Measurements from ENCODE around the gene EML5. TPM values are rescaled to one million over a fixed set of nuclear protein-coding genes. Genes with fewer than 3 reads are reported as not detected.

EML5 gene
- total RNA-seq, 1 experiment from 2014 or later = 0.66 TPM

DNA sequence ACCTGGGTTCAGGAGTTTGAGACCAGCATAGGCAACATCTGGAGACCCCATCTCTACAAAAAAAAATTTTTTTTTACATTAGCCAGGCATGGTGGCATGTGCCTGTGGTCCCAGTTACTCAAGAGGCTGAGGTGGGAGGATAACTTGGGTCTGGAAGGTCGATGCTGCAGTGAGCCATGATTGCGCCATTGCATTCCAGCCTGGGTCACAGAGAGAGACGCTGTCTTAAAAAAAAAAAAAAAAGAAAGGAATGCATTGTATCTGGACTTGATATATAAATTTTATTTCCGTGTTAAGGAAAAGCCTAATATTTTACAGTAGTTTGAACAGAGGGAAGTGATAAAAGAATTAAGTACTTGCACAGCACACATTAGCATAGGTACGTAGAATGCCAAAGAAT is 132.7 kb downstream of the EML5 start:
- ChIA-PET POLR2A (ENCODE audit: unreplicated experiment) (no interaction called here), CTCF (no interaction called here)
- ATAC-seq (no peak), DNase-seq (no peak)
- Histone ChIP-seq H3K4me3 (ENCODE audit: low read length) (no peak overlapping the region), H3K27me3 (ENCODE audit: low read length) (no peaks in the 10 kb centered on the region), H3K9me2 (replicated peaks; ENCODE audit: low read length) (no peaks in the 10 kb centered on the region), H3K27ac (ENCODE audit: low read length) (no peak overlapping the region), H3K9me3 (ENCODE audit: low read length) (no peaks in the 10 kb centered on the region), H3K36me3 (ENCODE audit: low read depth, low read length) (no peaks in the 10 kb centered on the region), H3K4me2 (ENCODE audit: low read length) (no peak overlapping the region), H2AFZ (ENCODE audit: low read length) (no peak overlapping the region), H3F3A (ENCODE audit: low read length, unreplicated experiment) (no peaks in the 10 kb centered on the region), H3K9ac (ENCODE audit: low read length) (no peak overlapping the region), H3K79me2 (ENCODE audit: low read length) (no peaks in the 10 kb centered on the region), H3K4me1 (ENCODE audit: insufficient read depth, low read length) (no peaks in the 10 kb centered on the region), H4K20me1 (ENCODE audit: low read length) (no peaks in the 10 kb centered on the region)
- no peak for TF ChIP-seq EZH2phosphoT487 (IDR thresholded peaks at IDR 0.05; ENCODE audit: borderline replicate concordance, low read length)
- no peak for TF ChIP-seq EZH2 (IDR thresholded peaks at IDR 0.05; ENCODE audit: low read length, unreplicated experiment)
- no TSS peak for BruUV-seq (replicated peaks)
- intact Hi-C loops (cut with micrococcal nuclease) = no loop called here

DNA sequence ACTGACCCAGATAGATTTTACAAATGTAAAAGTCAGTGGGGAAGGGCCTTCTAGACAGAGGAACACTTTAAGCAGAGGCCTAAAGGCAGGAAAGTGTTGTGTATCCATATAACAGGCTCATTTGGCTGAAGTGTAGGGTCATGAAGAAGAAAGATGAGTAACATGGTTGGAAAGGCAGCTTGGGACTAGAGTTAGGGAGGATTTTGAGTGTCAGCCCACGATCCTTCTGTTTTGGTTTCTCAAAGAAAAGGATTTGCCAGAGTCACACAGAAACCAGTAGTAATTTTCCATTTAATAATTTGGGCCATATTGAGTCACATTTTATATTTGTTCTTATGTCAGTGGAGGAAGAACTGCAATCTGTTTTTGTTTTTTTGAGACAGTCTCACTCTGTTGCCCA is 153.5 kb downstream of the EML5 start:
- H3K27ac ChIP-seq (ENCODE audit: low read length) = no peak overlapping the region
- H3K27me3 ChIP-seq (ENCODE audit: low read length) = no peaks in the 10 kb centered on the region
- ATAC-seq = no peak
- ChIA-PET POLR2A (ENCODE audit: unreplicated experiment) (no interaction called here), CTCF (no interaction called here)
- DNase-seq = no peak
- no peaks in the 10 kb centered on the region for H4K20me1 ChIP-seq (ENCODE audit: low read length)
- H3K4me3 ChIP-seq (ENCODE audit: low read length) = no peak overlapping the region
- no peak overlapping the region for H3K9ac ChIP-seq (ENCODE audit: low read length)
- H3F3A ChIP-seq (ENCODE audit: low read length, unreplicated experiment) = no peaks in the 10 kb centered on the region
- no peak for TF ChIP-seq EZH2 (IDR thresholded peaks at IDR 0.05; ENCODE audit: low read length, unreplicated experiment)
- H2AFZ ChIP-seq (ENCODE audit: low read length) = no peak overlapping the region
- no TSS peak for BruUV-seq (replicated peaks)
- intact Hi-C loops (cut with micrococcal nuclease) = no loop called here
- H3K4me1 ChIP-seq (ENCODE audit: insufficient read depth, low read length) = no peaks in the 10 kb centered on the region
- H3K36me3 ChIP-seq (ENCODE audit: low read depth, low read length) = no peaks in the 10 kb centered on the region
- no peaks in the 10 kb centered on the region for H3K79me2 ChIP-seq (ENCODE audit: low read length)
- H3K9me2 ChIP-seq (replicated peaks; ENCODE audit: low read length) = no peaks in the 10 kb centered on the region
- no peak overlapping the region for H3K4me2 ChIP-seq (ENCODE audit: low read length)
- no peaks in the 10 kb centered on the region for H3K9me3 ChIP-seq (ENCODE audit: low read length)

DNA sequence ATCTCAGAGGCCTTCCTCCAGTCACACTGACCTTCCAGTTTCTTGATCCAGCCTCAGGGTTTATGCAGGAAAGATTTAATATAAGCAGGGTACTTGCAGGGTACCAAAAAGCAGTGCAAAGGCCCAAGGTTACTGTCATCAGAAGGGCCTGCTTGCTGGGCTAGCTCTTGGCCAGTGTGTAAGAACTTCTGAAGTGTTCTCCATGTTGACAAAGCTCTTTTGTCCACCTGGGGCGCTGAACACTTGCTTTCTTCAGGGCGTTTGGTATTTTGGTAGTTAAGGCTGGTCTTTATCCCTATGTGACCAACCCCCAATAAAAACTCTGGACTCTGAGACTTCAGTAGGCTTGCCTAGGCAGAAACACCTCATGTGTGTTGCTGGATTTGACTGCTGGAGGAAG is 160.2 kb downstream of the EML5 start:
- no peaks in the 10 kb centered on the region for H3K27me3 ChIP-seq (ENCODE audit: low read length)
- H3K9me2 ChIP-seq (replicated peaks; ENCODE audit: low read length) = no peaks in the 10 kb centered on the region
- POLR2A ChIA-PET (ENCODE audit: unreplicated experiment) = no interaction called here
- BruUV-seq (replicated peaks) = no TSS peak
- ATAC-seq (no peak), DNase-seq (no peak)
- H2AFZ ChIP-seq (ENCODE audit: low read length) = no peak overlapping the region
- intact Hi-C loops (cut with micrococcal nuclease) = no loop called here
- no peaks in the 10 kb centered on the region for H3K4me1 ChIP-seq (ENCODE audit: insufficient read depth, low read length)
- no peak overlapping the region for H3K4me2 ChIP-seq (ENCODE audit: low read length)
- no peaks in the 10 kb centered on the region for H3K9me3 ChIP-seq (ENCODE audit: low read length)
- no peaks in the 10 kb centered on the region for H4K20me1 ChIP-seq (ENCODE audit: low read length)
- TF ChIP-seq, protein P1, sequence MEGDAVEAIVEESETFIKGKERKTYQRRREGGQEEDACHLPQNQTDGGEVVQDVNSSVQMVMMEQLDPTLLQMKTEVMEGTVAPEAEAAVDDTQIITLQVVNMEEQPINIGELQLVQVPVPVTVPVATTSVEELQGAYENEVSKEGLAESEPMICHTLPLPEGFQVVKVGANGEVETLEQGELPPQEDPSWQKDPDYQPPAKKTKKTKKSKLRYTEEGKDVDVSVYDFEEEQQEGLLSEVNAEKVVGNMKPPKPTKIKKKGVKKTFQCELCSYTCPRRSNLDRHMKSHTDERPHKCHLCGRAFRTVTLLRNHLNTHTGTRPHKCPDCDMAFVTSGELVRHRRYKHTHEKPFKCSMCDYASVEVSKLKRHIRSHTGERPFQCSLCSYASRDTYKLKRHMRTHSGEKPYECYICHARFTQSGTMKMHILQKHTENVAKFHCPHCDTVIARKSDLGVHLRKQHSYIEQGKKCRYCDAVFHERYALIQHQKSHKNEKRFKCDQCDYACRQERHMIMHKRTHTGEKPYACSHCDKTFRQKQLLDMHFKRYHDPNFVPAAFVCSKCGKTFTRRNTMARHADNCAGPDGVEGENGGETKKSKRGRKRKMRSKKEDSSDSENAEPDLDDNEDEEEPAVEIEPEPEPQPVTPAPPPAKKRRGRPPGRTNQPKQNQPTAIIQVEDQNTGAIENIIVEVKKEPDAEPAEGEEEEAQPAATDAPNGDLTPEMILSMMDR (conservative IDR thresholded peaks at IDR 0.05; ENCODE audit: low read depth, low read length) = no peak
- no peaks in the 10 kb centered on the region for H3F3A ChIP-seq (ENCODE audit: low read length, unreplicated experiment)
- CTCF ChIA-PET = no interaction called here
- H3K4me3 ChIP-seq (ENCODE audit: low read length) = no peak overlapping the region
- H3K27ac ChIP-seq (ENCODE audit: low read length) = no peak overlapping the region
- no peaks in the 10 kb centered on the region for H3K79me2 ChIP-seq (ENCODE audit: low read length)
- H3K36me3 ChIP-seq (ENCODE audit: low read depth, low read length) = no peaks in the 10 kb centered on the region
- no peak overlapping the region for H3K9ac ChIP-seq (ENCODE audit: low read length)

DNA sequence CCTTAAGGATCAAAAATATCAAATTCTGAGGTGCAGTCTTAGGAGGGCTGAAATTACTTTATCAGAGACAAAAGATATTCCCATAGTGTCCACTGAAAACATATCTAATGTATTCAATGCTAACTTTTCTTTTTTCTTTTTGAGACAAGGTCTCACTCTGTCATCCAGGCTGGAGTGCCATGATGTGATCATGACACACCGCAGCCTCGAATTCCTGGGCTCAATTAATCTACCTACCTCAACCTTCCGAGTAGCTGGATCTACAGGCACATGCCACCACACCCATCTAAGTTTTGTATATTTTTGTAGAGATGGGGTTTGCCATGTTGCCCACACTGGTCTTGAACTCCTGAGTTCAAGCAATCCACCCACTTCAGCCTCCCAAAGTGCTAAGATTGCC is 161.7 kb downstream of the EML5 start:
- TF ChIP-seq, protein P1 (conservative IDR thresholded peaks at IDR 0.05; ENCODE audit: low read depth, low read length) = no peak
- TF ChIP-seq EZH2 (IDR thresholded peaks at IDR 0.05; ENCODE audit: low read length, unreplicated experiment) = no peak
- no peak for TF ChIP-seq EZH2phosphoT487 (IDR thresholded peaks at IDR 0.05; ENCODE audit: borderline replicate concordance, low read length)
- CTCF ChIA-PET = no interaction called here

More for the DNA sequence above, 161.7 kb downstream of the EML5 start:
- Histone ChIP-seq H3K9me3 (ENCODE audit: low read length) (no peaks in the 10 kb centered on the region), H2AFZ (ENCODE audit: low read length) (no peak overlapping the region), H3K4me2 (ENCODE audit: low read length) (no peak overlapping the region), H3K9me2 (replicated peaks; ENCODE audit: low read length) (no peaks in the 10 kb centered on the region), H3K79me2 (ENCODE audit: low read length) (no peaks in the 10 kb centered on the region), H3F3A (ENCODE audit: low read length, unreplicated experiment) (no peaks in the 10 kb centered on the region), H3K9ac (ENCODE audit: low read length) (no peak overlapping the region), H3K4me1 (ENCODE audit: insufficient read depth, low read length) (no peaks in the 10 kb centered on the region), H3K27ac (ENCODE audit: low read length) (no peak overlapping the region), H3K4me3 (ENCODE audit: low read length) (no peak overlapping the region), H3K27me3 (ENCODE audit: low read length) (no peaks in the 10 kb centered on the region), H3K36me3 (ENCODE audit: low read depth, low read length) (no peaks in the 10 kb centered on the region), H4K20me1 (ENCODE audit: low read length) (no peaks in the 10 kb centered on the region)
- BruUV-seq (replicated peaks) = no TSS peak
- DNase-seq (no peak), ATAC-seq (no peak)
- POLR2A ChIA-PET (ENCODE audit: unreplicated experiment) = no interaction called here
- intact Hi-C loops (cut with micrococcal nuclease) = no loop called here
